RPMI8226 (cell line): ENCODE measurements around the gene ATP10A.

Experiments used
- DNase-seq: peaks from one replicate; pipeline ENCODE4 v3.0.0-alpha.2; 2015

Gene ATP10A

GRCh38 chr15:25691544-25692430 is 171.3 kb downstream of the ATP10A start:
- DNase-seq, result peak; percentile 17

- no peak for DNase-seq
Measured at GRCh38 chr15:25690673-25691543, 172.2 kb downstream of the ATP10A start.

DNA sequence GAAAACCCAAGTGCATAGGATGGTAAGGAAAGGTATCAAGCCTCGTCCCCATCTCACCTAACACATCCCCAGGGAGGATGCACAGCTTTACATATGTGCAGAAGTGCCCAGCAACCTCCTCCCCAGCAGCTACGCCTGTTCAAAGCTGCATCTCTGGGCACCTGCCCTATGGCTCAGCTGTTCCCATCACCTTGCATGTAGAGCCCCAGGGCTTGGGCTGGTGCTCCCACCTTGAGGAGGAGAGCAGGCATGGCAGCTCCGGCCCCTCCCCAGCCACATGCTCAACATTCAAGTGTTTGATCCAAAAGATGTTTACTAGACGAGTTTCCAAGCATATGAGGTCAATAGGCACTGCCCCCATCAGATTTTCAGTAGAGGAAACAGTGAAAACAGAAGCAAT is 173.5 kb downstream of the ATP10A start:
- no peak for DNase-seq

GRCh38 chr15:25688166-25688565 is 175.0 kb downstream of the ATP10A start:
- DNase-seq, result no peak

- DNase-seq, result no peak
Measured at GRCh38 chr15:25687689-25688088, 175.4 kb downstream of the ATP10A start.

GRCh38 chr15:25687276-25687675 is 175.9 kb downstream of the ATP10A start:
- no peak for DNase-seq

DNA sequence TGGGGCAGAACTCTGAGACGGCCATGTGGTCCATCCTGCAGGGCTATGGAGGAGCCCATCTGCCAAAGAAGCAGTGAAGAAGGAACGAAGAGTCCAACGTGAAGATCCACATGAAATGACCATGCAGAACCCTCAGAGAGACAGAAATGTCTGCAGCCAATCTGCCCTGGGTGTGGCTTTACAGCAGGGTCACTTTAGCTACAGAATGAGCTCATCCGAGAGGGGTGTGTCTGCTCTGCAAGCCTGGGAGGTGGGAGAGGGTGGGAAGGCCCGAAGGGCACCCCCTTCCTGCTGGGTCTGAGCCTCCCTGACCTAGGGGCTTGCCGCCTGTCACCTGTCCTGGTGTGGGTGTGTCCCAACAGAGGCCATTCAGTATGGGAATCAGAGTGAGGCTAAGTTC is 176.3 kb downstream of the ATP10A start:
- DNase-seq, result no peak

DNA sequence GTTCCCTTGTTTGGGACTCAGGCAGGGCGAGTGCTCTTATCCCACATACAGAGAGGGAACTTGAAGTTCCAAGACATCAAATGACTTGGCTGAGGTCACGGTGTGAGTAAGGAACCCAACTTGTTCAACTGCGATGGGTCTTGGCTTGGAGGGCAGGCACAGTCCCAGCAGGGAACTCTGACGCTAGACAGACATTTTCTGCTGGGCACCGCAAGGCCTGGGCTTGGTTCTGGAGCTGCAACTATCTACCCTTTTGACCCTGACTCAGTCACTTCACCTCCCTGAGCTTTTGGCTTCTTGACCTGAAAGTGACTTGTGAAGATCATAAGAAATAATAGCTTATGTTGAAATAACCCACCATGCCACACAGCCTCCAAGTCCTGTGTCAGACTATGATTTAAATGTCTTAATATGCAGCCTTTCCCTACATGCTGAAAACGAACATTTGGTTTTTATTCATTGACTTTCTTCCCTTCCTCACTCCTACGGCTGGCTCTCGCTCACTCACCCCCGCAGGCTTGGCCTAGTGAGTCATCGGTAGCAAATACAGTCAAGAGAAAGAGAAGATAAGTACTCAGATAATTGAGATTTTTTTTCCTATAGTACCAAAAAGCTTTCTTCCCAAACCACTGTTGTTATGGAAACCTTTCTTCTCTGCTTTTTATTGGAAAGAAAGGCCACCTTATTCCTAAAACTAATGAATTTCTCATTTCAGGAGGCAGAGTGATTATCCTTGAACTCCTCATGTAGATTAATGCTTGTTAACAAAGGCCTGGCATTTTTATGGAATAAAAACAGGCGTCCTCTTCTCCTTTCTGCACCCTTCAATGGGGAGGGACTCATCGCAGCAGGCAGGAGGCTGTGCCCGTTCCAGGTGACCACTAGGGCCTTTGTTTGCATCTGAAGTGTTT is 178.4 kb downstream of the ATP10A start:
- no peak for DNase-seq

DNA sequence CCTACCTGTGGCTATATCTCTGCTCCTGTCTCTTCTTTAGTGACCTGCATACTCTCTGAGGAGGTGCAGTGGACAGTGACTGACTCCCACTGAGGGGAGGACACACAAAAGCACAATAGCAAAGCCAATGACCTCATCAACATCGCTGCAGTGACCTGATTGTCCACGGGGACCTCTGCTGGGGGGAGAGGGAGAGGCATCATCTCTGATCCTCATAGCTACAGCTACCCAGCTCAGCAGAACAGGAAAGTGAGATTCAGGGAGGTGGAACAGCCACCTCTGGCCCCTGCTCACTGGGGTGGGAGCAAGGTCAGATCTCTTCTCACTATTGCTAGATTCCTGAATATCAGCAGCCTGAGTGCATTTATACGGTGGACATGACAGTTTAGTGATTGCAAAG is 179.2 kb downstream of the ATP10A start:
- DNase-seq, result no peak

GRCh38 chr15:25683415-25683814 is 179.7 kb downstream of the ATP10A start:
- DNase-seq, result no peak

GRCh38 chr15:25682340-25682739 is 180.8 kb downstream of the ATP10A start:
- no peak for DNase-seq

DNA sequence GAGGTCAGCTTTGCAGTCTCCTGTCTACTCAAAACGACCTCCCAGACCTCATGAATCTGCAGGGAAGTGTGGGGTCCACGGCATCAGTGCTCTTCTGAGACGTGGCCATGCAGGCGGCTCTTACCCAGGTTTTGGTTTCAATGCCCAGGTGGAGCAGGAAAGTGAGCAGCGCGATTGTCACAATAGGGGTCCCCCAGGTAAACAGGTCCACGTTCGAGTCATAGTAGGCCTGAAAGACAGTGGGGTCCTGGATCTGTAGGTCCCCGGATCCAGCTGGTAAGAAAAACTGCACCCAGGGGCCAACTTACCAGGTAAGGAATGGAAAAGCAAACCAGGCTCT is 182.5 kb downstream of the ATP10A start:
- no peak for DNase-seq

DNA sequence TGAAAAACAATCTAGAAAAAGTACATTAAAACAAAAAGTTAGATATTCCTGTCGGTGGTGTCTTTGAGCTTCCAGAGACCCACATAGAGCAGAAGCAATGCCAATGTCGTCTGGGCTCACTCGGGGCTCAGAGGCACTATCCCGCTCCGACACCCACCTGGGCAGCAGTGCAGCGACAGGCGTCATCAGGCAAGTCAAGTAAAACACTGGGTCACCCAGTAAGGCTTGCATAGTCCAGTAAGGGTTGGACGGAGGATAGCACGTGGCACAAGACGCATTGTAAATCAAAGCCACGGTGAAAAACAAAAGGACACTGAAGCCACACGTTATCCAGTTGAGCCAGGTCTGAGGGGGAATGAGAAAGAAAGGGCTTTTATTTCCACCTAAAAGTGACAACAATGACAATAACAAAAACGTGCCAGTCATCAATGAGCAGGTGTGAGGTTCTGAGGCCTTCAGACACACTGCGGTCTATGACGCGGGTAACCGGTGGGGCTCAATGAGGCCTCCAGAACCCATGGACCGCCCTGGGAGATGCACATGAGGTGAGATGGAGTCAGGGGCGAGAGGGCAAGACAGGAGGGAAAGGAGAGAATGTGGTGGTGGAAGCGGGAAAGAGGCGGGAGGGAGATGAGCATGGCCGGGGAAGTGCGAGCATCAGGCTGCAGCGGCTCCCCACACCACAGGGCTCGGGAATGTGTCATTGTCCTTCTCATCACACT is 183.0 kb downstream of the ATP10A start:
- no peak for DNase-seq

DNA sequence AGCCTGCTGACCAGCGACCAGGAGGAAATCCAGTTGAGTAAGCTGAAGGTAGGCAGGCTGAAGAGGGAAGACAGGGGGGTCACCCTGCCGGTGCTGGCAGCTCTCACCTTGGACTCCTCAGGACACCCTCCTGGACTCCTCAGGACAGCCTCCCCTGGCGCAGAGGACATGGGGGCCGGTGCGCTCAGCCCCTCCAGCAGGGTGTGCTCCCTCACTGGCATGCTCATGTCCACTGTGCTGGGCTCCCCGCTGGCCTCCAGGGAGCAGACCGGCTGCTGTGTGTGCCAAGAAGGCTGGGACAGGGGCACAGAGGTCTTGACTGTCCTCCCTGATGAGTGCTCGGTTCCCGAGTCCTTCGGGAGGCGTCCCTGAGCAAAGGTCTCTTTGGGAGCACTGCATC is 183.6 kb downstream of the ATP10A start:
- DNase-seq, result no peak

GRCh38 chr15:25678500-25678855 is 184.6 kb downstream of the ATP10A start:
- DNase-seq, result no peak

DNA sequence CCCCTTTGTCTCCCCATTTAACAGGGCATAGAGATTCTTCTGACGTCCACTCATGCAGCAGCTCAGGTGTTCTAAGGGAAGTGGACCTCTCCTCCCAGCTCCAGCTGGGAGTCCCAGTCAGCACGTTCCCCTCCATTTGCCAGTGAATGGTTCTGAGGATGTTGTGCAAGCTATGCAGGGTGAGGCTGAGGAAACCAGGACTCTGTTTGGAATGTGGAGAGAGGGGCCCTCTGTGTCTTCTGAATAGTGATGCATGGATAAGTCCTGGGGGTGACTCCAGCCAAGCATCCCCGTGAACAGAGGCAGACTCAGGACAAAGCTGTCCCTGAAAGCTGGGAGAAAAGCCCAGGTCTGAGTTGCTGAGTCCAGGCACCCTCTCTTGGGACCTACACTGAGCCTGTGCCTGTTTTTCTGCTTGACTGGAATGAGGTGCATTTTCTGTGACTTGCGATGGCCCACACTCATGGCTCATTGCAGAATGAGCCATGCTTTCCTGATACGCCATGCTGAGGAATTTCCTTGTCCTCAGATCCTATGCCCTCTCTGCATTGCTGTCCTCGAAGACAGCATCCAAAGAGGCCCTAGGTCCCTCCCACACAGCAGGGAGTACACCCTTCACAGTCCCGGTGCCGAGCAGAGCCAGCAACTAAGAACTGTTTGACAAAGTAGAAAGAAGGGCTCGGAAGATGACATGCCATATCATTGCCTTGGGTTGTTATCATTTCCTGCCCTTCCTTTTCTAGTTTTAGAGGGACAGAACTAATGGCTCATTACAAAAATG is 185.2 kb downstream of the ATP10A start:
- no peak for DNase-seq

DNA sequence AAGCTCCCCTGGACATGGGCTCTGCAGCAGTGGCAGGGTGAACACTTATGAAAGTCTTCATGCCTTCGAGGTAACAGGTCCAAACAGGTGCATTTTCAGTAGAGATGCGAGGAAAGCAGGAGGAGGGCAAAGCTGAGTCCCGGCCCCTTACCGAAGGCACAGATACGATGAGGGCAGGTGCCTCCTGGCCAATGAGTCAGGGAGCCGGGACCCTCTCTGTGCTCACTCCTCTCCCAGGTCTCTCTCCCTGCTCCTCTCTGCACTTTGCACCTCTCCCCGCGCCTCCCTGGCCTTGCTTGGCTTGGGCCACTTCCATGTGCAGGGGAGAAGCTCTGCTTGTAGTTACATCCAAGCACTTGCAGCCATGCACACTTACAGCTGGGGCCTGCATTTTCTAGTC is 187.1 kb downstream of the ATP10A start:
- no peak for DNase-seq

- no peak for DNase-seq
Measured at GRCh38 chr15:25675396-25675795, 187.7 kb downstream of the ATP10A start.

- DNase-seq, result no peak
Measured at GRCh38 chr15:25674913-25675312, 188.2 kb downstream of the ATP10A start.

- DNase-seq, result no peak
Measured at GRCh38 chr15:25673972-25674371, 189.2 kb downstream of the ATP10A start.

GRCh38 chr15:25673351-25673750 is 189.8 kb downstream of the ATP10A start:
- DNase-seq, result no peak

GRCh38 chr15:25671132-25671531 is 192.0 kb downstream of the ATP10A start:
- no peak for DNase-seq
